Activated CD4-positive, alpha-beta T cell treated with anti-CD3 and anti-CD28 coated beads for 24 hours (primary cell): ENCODE data around the gene IL34.

Source experiments
- DNase-seq, 2 donors: peaks; one replicate each; pipeline ENCODE4 v3.0.0-alpha.2; 2020; ENCODE audit warnings: low read depth in 2 of 2

The IL34 gene

DNA sequence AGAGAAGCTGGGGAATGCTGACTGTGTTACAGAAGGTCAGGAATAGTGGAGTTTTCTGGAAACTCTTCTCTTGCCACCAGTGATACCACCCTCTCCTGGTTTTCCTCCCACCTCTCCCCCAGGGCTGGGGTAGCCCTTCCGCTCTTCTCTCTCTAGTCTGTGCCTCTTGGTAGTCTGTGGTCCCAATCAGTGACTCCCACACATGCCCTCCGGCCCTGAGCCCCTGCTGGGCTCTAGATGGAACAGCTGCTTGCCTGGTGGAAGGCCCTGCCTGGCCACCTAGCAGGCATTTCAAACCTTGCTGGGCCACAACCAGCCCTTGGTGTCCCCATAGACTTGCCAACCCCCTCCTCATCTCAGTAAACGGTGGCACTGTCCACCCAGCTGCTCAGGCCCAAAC, 54.7 kb downstream of the IL34 start:
- no peak for DNase-seq

DNA sequence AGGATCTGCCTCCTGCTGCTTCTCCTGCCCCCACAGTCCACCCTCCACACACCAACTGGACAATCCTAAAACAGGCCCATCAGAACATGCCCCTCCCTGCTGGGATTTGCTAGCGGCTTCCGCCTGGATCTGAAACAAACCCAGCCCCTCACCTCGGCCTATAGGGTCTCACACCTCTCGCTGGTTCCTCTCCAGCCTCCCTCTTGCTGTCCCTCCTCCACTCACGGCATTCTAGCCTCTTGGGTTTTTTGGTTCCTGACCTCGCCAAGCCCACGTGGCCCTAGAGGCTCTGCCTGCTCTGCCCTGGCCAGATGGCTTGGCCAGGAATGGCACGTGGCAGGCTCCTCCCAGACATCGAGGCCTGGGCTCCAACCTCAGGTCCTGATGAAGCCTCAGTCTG, 55.2 kb downstream of the IL34 start:
- DNase-seq = no peak

DNA sequence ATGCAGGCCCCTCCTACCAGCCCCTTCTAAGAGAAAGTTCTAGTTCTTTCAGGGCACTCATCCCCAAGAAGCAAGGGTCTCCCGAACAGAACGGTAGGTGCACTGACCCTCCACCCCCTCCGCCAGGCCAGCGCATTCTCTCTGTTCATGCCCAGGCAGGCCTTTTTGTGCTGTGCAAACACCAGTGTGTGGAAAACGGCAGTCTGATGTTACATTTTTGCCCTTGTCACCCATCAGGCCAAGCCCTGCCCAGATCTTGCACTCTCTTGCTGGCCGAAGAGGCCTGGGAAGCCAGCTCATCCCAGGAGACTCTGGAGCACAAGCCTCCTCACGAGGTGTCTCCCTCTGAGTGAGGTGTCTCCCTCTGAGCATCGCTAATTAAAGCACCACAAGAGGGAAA, 55.6 kb downstream of the IL34 start:
- DNase-seq = no peak

DNA sequence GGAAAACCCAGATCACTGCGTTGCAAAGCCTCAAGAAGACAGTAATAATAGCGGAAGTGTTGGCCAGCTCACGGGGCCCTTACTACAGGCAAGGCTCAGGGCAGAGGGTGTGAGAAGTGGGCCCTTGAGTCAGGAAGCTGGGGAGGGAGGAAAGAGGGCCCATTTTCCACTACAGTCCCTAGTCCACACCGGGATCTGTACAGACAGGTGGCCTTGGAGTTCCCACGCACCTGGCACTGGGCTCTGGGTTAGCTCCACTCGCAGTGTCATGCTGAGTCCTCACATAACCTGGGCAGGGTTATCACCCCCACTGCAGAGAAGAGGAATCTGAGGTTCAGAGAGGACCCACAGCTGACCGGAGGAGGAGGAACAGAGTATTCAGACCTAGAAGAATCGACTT, 56.3 kb downstream of the IL34 start:
- DNase-seq = no peak

- no peak for DNase-seq
These were observed 56.9 kb downstream of the IL34 start for GRCh38 chr16:70703041-70703834.

DNA sequence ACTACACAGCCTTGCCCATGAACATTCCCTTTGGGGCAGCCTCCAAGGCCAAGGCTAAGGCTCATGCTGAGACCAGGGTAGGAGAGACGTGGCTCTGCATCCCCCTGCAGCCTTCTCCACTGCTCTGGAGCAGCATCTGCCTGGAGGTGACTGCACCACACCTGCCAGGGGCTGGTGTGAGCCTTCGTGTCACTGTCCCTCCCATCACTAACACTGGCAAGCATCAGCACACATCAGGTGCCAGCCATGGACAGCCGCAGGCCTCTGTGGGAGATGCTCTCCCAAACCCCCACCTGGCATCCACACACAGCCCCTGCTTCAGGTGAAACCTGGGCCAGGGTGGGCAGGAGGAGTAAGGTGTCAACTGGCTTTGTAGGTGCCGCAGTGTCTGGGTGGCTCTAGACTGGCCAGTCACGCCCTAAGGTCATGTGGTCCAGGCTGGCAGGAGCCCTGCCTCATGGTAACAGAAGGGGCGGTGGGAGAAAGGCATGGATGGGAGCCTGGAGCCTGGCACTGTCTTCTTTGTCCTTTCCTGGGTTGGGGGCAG, 57.5 kb downstream of the IL34 start:
- DNase-seq = no peak

GRCh38 chr16:70704586-70704985, 58.2 kb downstream of the IL34 start:
- no peak for DNase-seq

DNA sequence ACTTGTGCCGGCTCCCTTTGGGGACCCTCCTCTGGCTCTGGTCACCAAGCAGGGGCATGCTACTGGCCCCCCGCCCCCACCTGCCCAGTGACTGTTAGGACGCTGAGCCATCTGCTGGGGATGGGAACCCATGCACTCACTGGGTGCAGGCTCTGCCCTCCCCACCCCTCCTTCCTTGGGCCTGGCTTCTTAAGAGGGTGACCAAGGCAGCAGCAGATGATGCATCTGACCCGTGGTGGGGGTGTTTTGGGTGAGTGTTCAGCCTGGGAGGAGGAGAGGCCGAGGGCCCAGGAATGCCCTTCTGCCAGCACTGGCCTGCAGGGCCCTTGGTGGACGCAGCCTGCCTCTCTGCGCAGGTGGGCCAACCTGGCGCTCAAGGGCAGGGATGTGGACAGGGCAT, 58.7 kb downstream of the IL34 start:
- DNase-seq = no peak

DNA sequence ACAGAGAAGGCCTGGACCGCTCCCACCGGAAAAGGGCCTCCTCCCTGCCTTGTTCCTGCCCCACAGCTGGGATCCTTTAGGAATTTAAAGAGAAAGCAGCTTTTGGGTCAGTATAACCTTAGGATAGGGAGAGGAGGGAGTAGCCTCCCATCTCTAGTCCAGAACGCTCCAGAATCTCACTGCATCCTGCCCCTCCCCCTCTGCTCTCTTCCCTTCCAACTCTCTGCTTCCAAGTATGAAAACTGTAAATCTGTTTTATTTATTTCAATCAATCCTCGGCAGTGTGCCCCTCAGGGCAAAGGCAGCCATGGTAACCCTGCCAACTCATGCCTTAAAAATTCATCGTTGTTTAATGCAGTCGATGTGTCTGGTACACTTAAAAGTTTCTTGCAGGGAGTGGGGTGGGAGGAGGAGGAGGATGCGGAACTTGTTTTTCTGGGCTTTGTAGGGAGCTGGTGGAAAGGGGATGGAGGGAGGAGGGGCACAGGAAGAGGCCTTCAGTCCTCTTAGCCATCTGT, 60.6 kb downstream of the IL34 start:
- DNase-seq = no peak

DNA sequence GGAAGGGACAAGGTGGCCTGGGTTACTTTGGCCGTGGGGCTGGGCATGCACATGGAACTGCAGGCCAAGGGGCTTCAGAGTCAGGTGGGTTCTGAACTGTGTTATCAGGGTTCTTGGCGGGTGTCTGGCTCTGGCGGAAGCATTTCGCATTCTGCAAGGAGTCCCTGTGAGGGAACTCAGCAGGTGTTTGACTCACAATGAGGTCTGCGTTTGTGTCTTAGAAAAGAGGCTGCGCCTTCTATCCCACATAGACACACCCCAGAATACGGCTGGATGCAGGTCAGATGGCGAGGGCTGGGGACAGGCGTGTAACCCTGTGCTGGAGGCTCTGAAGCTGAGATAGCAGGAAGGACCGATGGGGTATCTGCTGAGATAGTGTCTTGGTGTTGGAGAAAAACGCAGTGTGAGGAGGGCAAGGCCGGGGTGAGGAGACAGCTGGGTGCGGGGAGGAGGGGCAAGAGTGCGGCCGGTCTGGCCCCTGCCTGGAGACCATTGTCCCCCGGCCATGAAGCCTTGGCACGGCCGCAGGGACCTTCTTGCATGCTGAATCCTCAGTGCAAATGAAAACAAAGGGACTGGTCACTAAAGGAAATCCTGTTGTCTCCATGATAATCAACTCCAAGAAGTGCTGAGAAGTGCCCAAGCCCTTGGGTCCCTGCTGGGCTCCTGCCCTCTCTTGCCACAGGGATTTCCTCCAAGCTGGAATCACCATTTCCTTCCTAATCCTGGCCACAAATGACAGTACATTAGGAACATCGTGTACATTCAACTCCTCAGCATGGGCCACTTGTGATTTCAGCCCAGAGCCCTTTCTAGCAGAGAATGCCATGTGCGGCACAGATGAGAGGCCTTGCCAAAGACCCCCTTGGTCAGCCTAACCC, 62.2 kb downstream of the IL34 start:
- no peak for DNase-seq

- no peak for DNase-seq
These were observed 63.1 kb downstream of the IL34 start for GRCh38 chr16:70709457-70709856.

- DNase-seq = no peak
These were observed 63.6 kb downstream of the IL34 start for GRCh38 chr16:70709942-70710341.
